TTC549 (cell line): ENCODE data around the gene NCKAP5.

ENCODE experiments used
- FAIRE-seq: peaks from 2 replicates; lab custom pipeline; 2012; peaks lifted over from hg19 to GRCh38; lab: Jason Lieb, UNC

Gene NCKAP5

GRCh38 chr2:133078667-133079411 lies 489.4 kb downstream of the NCKAP5 start:
- no peak for FAIRE-seq

- FAIRE-seq = no peak
Observed at GRCh38 chr2:133077269-133077822, 490.9 kb downstream of the NCKAP5 start.

DNA sequence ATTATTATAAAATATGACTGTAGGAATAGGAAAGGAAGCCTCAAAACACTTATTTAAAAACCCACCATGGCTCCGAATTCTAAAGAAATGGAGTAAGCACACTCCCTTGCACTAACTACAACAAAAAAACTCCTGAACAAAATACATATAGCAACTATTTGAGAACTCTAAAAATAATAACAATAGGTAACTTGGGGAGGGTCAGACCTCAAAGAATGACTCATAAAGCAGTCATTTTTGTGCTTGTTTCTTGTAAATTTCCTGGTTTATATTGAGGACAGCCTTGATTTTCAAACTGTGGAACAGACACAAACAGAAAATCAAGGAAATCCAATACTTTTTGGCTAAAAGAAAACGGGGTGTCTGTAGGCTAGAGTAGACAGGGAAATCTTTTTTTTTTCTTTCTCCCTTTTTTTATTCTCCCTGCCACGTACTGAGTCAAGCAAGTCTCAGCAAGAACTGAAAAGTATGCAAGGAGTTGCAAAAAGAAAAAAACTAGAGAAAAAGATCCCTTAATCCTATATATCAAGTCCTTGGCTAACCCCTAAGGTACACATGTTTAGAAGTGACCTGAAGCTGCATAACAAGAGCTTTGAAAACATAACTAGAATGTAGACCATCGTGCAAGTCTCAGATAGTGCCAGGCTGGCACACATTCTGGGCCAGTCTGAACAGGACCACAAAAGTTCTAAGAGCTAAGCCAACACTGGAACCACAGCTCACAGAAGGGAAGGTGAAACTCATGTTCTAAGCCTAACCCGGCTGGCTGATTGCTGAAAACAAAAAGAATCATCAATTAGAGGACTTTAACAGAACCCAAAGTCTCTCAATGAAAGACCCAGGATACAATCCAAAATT lies 495.2 kb downstream of the NCKAP5 start:
- no peak for FAIRE-seq

DNA sequence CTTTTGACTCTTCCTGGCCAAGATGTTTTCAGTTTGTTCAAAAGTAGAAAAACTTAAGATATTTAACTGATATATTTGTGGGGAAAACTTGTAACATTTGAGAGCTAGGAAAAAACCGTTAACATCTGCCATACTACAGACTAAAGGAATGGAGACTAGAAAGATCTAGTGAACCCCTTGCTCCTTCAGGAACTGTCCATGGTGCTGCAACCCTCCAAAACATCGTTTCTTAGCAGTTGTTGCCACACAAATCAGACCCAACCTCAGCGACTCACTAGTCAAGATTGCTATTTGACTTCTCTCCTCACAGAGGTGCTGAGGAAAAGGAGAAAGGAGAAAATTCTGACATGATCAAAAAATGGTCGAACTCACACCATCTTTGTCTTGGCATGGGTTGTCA lies 504.5 kb downstream of the NCKAP5 start:
- FAIRE-seq = no peak

- no peak for FAIRE-seq
Observed at GRCh38 chr2:133062931-133063665, 505.2 kb downstream of the NCKAP5 start.

DNA sequence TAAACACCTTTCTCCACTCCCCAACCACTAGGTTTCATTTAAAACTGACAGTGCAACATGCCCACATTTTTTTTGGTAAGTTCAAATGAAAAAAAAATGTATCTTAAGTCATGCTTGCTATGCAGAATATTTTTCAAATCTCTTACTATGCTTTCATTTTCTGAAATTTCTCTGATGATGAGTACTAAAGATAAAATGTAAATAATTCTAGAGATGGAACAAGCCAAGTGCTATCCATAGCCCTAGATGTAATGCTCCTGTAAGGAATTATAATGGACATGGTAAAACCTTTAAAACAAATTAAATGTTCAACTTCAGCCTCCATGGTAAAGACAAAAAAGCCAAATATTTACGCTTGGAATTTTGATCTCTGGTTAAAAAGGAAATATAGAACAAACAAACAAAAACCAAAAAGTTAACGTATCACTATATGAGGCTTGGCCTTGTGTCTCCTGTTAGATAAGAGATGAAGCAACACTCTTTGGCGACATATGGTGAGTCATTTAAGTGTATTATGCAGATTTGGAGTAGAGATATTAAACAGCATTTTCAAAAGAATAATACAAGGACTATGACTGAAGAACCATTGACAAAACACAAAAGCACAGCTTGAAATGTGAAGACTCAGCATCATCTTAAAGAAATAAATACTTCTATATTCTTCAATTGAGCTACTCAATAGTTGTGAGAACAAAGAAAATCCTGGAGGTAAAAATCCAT lies 506.2 kb downstream of the NCKAP5 start:
- no peak for FAIRE-seq

DNA sequence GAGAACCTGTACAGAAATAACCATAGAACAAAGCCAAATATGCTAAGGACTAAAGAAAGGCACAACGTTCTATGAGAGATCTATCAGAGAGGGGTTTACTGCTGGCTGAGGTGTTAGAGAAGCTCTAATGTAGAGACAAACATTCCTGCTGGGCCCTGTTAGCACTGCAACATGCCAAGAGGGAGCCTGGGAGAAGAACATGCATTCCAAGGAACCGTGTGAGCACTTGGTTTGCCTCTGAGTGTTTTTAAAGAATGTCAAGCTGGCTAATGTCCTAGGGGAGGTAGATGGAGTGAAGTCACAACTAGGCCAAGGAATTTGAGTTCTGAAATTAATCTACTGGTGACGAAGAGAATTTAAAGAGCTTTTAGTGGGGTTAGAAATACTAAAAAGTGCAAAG lies 514.0 kb downstream of the NCKAP5 start:
- FAIRE-seq = no peak

DNA sequence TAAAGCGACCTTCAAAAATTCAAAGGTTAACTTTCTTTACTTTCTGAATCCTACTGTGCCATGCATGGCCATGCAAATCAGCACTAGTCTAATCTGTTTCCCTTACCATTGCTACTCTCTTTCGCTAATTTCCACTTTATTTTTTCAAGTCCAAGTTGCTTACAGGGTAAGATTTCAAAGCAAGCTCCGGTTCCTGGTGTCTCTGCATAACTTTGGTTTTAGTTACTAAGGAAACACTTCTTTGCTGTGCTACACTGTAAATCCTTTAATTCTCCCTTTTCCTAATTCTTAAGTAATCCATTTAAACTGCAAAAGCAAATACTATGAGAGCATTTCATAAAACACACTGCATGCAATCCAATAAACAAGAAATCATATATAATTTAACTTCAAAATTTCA lies 514.7 kb downstream of the NCKAP5 start:
- FAIRE-seq = no peak

- FAIRE-seq = no peak
Observed at GRCh38 chr2:133045787-133046186, 522.5 kb downstream of the NCKAP5 start.

- no peak for FAIRE-seq
Observed at GRCh38 chr2:133044556-133044955, 523.7 kb downstream of the NCKAP5 start.

- FAIRE-seq = no peak
Observed at GRCh38 chr2:133040170-133040569, 528.1 kb downstream of the NCKAP5 start.

- no peak for FAIRE-seq
Observed at GRCh38 chr2:133039531-133039930, 528.7 kb downstream of the NCKAP5 start.

- no peak for FAIRE-seq
Observed at GRCh38 chr2:133026536-133027177, 541.6 kb downstream of the NCKAP5 start.

- no peak for FAIRE-seq
Observed at GRCh38 chr2:133025004-133025403, 543.3 kb downstream of the NCKAP5 start.

- no peak for FAIRE-seq
Observed at GRCh38 chr2:133012847-133013734, 555.2 kb downstream of the NCKAP5 start.

- no peak for FAIRE-seq
Observed at GRCh38 chr2:133004623-133005022, 563.6 kb downstream of the NCKAP5 start.

DNA sequence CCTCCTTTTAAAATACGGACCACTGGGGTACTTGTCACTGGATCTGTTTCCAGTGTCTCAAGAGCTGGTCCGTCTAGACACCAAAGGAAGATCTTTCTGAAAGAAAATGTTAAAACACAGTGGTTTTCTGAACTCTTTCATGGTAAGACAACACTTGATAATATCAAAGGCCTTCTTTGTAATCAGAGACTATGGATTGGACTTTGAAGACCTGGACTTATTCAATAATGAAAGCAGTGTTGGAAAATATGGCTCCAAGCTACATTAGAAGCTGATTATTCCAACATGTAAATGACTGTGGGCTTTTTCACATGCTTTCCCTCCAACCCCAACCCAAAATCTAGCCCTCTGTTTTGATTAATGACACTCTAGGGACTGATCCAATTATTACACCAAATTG lies 568.8 kb downstream of the NCKAP5 start:
- FAIRE-seq = no peak

DNA sequence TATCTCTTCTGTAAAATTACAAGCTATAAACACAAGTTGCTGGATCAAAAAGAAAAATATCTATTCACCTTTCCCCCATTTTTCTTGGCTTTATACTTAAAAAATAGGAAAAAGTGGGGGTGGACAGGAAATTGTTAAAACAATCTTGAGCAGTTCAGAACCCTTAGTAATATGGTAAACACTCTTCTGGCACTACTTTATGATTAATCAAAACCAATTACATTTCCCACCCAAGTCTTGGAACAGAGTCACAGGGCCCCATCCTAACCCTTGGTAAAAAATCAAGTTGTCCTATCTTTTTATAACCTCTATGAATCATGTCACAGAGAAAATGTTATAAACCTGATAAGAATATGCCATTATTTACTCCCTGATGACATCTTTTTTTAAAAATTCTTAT lies 570.0 kb downstream of the NCKAP5 start:
- FAIRE-seq = no peak

GRCh38 chr2:132991471-132992045 lies 576.7 kb downstream of the NCKAP5 start:
- FAIRE-seq = no peak

DNA sequence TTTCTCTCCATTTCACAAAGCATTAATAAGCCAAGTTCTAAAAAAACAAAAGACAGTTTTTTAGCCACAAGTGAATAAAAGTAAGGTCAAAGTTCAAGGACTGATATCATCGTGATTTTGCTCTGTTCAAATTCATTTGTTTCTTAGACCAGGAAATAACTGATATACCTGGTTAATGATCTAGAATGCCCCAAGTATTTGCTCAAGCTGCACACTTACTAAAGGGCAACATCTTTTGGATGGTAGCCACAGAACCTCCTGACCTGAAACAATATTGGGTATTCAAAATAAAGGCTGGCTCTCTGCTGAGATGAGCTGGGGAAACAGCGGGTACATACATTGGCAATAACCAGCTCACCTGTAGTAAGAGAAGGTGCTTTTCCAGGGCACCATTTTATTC lies 583.5 kb downstream of the NCKAP5 start:
- FAIRE-seq = no peak
